22Rv1 (cell line): ENCODE results near the gene MIOS.

Experiments
- CTCF ChIP-seq: fragments of 450-650 bp; IDR thresholded peaks from 2 replicates; pipeline ENCODE4 v1.5.1; 2017; ENCODE audit warnings: mild to moderate bottlenecking
- ZFX ChIP-seq: fragments of 450-650 bp; IDR thresholded peaks from 2 replicates; pipeline ENCODE4 v1.6.1; 2017; ENCODE audit warnings: antibody characterized with exemption, borderline replicate concordance

- TF ChIP-seq CTCF (no peak), ZFX (no peak)
These were observed 29.5 kb downstream of the MIOS start for GRCh38 chr7:7596176-7596575.
